ENCODE data around the gene USH2A.

The USH2A gene

DNA sequence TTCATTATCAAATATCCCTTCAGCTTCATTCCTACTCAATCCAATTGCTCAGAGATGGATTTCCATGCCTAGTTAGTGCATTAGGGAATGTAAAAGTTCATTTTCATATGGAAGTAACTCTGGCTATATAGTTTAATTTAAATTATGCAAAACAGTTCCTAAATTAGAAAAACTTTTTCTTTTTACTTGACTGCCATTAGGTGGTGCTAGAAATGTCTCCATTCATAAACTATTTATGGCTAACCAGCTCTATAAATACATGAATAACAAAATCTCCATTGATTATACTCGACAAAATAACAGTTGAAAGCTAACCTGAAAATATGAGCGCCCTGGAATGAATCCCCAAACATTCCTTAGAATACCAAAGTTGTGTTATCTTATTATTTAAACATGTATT lies 311.4 kb downstream of the USH2A start:
- no peak for DNase-seq

DNA sequence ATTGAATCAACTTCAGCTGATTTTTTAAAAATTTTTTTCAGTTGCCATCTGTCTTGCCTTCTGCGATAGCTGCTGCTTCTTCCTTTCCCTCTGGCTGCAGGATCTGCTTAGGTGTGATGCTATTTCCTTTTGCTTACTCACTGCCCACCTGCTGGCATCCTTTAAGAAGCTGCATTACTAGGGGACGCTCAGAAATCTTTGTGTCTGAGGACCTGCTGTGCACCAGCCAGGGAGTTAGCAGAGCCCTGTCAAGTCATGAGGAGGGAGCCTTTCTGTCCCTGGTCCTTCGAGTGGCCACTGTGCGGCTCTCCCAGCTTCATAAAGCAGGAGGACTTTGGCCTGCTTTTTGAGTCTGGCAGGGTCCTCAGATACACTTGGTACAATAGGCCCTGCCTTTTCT lies 327.8 kb downstream of the USH2A start:
- no peak for DNase-seq

DNA sequence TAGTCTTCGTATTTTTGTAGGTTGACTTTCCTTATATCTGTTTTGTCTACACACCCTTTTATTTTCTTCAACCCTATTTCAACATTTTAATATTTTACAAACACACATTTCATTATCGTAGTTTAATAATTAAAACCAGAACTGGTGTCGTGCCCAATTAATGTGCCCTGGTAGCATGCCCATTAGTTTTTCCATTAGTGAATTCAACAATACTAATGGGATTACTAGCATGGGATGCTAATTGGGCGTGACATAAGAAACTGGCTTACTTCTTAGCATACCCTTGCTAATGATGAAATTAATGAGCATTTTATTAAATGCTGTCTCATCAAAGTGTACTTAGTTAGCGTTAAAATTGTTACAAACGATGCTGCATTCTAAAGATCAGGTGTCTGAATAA lies 332.7 kb downstream of the USH2A start:
- no peak for DNase-seq

DNA sequence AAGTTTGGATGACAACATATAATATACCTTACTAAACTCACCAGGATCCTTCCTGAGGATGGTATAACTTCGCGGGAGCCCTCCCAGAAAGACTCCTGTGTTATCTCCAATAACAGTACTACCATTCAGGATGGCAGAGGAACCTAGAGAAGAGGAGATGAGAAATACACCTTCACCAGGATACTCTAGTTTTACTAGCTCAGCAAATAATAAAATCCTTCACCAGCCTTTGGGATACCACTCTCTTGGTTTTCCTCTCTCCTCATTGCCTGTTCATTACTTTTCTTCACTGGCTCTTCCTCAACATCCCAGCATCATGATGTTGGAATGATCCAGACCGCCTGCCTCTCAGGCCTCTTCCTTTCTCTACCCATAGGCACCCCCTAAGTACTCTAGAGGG lies 336.6 kb downstream of the USH2A start:
- no peak for DNase-seq

DNA sequence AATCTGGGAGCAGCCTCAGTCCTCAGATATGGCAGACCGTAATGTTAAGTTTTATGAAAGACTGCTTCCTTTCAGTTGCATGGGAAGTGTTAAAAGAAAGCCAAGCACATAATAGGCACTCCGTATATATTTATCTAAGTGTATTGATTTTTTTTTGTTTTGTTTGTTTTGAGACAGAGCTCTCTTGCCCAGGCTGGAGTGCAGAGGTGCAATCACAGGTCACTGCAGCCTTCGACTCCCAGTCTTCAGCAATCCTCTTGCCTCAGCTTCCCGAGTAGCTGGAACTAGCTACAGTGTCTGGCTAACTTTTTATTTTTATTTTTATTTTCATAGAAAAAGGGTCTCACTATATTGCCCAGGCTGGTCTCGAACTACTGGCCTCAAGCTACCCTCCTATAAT lies 341.8 kb downstream of the USH2A start:
- no peak for DNase-seq

DNA sequence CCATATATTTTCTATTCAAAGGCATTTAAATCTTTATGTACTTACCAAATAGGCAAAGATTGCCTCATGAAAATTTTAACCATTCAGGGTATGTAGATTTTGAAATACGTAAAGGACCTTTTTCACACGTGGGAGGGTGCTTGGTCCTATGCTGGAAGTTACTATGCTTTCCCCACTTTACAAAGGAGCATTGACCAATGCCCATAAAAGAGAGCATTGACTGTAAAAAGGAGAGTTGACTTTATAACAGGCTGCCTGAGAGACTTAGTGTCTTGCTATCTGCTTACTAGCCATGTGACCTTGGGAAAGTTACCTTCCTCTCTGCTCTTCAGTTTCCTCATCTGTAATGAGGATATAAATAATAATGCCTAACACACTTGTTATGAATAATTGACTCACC lies 346.5 kb downstream of the USH2A start:
- DNase-seq = no peak

DNA sequence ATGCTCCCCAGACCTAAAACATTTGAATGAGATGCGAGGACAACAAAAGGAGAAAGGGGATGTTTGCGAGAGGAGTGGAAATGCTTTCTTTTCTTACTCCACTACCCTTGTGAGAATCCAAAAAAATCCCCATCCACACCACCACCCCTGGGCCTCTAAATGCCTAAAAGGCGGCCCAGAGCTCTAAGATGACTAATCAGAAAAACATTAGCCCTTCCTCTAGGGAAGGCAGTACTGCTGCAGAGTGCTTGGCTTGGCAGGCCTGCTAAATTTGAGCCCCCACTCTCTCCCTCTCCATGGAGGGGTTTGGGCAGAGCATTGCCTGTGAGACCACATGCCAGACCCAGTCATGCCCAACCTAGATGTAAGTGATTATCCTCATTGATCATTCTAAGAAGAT lies 347.9 kb downstream of the USH2A start:
- no peak for DNase-seq

DNA sequence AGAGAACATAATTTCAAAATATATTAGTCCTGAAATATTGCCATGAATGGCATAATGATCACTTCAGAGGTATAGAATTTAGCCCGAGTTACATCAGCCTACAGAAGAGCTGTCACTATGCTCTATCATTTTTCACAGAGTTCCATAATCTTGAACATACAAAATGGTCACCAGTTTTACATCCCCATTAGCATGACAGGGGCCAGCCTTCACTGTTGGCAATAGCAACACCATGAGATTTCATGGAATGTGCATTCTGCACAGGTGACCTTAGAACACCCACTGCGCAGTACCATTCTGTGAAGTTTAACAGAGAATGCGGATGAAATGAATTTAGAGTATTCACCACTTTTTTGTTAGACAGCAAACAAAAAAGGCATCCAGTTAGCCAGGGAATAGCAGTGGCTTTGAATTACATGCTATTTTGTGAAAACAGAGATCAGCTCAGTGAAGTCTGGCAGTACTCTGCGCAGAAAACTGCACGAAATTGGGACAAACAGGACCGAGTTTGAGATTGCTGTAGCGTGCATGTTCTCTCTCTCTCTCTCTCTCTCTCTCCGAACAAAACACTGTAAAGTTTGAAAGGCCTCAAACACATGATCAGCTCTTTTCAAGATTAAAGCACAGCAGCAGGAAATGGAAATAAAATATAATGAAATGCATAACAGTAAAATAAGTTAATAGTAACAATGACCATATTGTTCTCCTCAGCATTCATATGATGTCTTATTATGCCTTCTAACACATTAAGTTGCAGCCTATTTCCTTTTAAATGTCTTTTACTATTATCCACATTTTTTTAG lies 349.3 kb downstream of the USH2A start:
- no peak for DNase-seq

DNA sequence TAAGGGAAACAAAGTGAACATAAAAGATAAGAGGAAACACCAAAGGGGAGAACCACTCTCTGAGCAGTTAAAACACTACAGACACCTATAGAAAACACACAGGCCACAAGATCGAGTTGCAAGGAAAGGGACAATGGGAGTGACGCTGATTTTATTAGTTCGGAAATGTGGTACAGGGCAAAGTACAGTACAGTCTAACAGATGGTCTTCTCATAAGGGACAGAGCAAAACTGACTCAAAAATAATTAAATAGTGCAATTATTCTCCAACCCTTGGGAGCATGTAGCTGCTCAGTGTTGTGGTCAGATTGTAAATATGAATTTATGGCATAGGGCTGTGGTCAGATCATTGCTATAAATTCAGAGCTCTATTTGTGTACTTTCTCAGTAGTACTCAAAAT lies 352.0 kb downstream of the USH2A start:
- no peak for DNase-seq

DNA sequence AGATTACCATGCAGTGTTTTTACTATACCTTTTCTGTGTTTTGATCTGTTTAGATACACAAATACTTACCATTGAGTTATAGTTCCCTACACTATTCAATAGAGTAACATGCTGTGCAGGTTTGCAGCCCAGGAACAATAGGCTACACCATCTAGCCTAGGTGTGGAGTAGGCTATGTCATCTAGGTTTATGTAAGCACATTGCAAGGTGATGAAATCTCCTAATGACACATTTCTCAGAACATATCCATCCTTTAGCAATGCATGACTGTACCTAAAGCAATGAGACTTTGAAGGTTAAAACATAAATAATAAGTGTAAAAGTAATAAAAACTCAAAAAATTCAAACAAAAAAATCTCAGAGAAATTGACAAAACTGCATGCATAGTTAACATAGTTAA lies 358.6 kb downstream of the USH2A start:
- DNase-seq = no peak

DNA sequence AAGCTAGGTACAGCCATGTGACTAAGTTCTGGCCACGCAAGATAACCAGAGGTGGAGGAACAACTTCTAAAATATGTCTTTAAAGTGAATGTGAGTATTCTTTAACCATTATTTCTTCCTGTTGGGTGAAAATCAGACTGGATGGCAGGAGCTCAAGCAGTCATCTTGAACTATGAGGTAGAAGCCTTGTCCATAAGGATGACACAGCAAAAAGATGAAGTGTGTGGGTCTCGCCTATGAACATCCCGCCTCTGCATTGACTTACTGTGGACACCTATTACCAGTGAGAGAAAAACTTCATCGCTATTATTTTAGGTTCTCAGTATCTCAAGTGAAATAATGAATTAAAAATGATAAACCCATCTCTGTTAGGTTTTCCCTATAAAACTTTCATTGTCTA lies 365.3 kb downstream of the USH2A start:
- DNase-seq = no peak

DNA sequence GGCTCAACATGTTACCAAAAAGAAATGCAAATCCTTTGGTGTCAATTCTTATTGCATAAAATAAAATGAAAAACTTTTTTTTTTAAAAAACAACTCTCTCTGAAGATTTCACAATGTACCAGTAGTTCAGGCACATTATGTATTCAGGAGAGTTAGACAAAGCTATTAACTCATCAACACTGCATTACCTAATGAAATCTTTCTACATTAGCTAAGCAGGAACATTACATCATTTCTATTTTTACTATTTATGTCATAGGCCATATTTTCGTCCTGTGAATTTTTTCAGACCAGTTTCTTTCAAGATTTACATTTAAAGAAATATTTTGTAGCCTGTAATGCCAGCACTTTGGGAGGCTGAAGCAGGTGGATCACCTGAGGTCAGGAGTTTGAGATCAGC lies 366.2 kb downstream of the USH2A start:
- no peak for DNase-seq

DNA sequence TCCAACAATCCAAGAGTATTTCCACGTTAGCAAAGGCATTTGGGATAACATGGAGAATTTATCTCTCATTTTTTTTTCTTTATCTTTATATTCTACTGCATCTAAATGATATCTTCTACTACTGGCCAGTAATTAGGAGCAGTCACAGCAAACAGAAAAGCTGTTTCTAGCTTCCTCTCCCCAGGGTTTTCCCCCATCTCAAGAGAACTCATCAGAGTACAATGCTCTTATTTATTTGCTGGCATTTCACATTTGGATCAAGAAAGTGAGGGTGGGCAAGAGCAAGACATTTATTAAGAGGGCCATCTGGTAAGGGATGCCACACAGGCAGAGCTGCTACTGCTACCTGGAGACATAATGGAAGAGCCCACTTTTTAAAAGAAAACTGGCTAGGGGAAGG lies 368.2 kb downstream of the USH2A start:
- DNase-seq = no peak

DNA sequence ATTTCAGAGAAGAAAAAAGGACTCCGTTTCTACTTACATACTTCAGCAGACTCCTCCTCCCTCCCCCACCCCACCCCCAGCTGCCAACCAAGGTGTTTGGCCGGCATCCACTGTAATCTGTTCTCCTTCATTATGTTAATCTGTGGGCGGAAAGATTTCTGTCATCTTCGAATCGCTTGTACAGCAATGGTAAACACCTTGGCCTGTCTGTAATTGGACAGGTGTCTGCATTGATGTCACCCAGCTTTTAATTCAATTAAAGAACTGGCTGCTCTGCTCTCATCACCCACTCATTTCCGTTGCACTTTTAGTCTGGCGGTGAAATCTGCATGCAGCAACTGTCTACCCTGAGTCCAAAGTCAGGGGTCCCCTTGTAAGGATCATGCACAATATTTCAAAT lies 368.6 kb downstream of the USH2A start:
- DNase-seq = no peak

DNA sequence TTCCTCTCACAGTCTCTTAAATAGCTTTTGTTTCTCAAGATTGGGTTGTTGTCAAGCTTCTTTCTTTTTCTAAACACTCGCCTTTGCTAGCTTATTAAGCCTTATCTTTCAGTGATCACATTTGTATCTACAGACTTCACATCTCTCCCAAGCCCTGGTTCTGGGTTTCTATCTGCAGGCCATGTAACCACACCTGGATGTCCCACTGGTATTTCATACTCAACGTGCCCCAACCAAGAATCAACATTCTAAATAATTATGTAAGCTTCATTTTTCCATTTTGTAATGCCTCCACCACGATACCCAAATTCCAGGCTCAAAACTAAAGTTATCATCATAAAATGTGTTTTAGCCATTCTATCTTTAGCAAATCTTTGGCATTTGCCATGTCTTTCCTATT lies 372.2 kb downstream of the USH2A start:
- no peak for DNase-seq

DNA sequence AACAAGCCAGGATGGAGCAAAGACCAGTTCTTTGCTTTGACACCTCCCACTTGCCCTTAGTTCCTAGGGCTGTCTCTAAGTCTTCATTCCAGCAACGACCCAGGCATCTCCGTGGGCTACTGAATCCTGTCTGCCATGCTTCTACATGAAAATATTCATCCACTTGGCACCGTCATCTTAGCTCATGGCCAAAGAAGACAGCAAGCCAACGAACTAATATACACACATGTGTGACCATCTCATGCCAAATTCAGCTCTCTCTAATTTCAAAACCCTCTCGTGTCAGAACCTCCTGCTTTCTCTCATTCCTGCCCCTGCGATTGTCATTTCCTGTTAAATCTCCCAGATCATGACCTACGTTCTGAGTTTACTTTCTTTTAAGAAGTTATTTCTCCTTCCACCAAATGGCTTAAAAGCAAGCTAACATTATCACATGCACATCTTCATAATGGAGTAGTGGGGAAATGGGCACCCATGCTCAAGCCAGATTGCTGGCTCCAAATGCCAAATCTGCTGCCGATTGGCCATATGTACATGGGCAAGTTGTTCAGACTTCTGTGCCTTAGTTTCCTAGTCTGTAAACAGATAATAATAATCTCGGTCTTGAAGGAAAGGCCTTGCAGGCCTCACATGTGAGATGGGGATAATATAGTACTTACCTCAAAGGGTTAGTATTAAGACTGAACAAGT lies 373.4 kb downstream of the USH2A start:
- no peak for DNase-seq

DNA sequence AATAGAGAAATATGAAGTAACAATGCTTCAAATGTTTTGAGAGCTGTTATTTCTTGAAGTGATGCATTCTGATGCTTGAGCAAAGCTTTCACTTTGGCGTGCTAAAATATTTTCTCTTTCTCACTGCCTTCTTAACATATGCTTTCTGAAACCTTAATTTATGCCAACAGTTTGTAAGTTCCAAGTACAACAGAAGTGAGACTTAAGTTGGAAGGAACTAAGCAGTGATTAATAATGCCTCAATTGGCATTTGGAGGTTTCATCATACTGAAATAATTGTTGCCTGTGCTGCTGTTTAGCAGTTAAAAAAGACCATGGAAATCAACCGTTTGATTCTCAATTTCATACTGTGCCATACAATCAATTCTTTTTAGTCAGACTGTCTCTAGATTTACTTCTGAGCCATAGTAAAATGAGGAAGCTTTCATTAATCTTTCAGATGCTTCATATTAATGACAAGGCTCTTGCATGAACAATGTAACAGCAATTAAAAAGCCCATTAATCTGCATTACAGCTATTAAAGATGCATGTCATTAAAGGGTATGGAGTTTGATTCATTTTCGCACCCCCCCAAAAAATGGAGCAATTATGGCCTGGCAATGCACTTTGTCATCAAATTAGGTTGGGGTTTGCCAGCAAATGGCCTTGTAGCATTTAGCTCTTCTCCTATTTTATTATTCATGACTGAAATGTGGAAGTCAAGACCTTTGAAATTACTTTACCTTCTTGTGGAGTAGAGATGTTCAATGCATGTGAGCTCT lies 375.3 kb downstream of the USH2A start:
- no peak for DNase-seq

DNA sequence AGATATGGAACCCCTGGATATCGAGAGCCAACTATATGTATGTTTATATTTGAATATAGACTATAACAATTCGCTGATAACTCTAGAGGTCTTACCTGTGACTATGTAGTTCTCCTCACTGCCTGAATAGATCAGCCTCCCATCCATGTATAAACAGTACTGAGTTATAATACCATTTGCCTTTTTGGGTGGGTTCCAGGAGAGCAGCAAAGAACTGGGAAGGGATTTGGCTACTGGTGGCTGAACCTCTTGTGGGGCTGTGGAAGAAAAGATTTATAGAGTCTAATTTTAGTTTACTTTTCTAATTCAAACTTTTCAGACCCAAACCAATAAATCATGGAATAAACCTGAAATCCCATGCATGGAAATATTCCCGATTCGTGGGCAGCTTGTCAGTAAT lies 376.9 kb downstream of the USH2A start:
- DNase-seq = no peak

DNA sequence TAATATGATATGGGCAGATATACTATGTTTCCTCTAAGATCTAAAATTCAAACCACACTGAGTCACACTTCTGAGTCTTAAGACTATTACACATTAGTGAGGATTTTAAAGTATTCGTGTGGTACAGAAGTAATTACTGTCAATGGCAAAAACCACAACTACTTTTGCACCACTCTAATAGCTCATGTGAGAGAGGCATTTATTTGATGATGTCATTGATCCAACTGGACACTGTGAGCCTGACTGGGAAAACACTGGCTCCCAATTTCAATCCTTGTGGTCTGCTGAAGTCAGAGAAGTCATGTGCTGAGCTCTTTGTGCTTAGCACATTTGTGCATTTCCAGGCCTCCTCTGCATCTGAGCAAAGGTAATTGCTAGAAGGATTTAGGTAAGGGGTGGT lies 377.8 kb downstream of the USH2A start:
- no peak for DNase-seq

DNA sequence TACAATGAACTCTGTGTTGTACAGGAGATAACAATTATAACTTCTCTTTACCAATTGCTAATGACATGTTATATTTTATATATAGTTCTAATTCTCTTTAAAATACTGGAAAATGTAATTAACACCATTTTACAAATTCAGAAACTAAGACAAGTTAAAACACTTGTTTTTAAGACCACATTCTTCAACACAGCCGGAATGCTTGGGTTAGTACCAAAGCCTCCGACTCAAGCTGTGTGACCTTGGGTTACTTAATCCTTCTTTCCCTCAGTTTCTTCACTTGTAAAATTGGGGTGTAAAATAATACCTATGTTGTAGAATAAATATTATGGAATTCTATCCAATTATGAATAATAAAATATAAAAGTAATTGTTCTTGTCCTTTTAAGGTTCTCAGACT lies 378.7 kb downstream of the USH2A start:
- no peak for DNase-seq

DNA sequence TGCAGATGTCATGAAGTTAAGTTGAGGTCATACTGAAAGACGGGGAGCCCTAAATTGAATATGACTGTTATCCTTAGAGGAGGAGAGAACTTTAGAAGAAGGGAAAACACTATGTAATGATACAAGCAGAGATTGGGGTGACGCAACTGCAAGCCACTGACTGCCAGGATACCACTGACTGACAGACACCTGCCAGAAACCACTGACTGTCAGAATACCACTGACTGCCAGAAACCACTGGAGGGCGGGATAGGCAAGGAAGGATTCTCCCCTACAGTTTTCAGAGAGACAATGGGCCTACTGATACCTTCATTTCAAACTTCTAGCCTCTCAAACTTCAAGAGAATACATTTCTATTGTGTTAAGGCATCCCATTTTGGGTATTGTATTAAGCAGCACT lies 388.7 kb downstream of the USH2A start:
- DNase-seq = no peak

DNA sequence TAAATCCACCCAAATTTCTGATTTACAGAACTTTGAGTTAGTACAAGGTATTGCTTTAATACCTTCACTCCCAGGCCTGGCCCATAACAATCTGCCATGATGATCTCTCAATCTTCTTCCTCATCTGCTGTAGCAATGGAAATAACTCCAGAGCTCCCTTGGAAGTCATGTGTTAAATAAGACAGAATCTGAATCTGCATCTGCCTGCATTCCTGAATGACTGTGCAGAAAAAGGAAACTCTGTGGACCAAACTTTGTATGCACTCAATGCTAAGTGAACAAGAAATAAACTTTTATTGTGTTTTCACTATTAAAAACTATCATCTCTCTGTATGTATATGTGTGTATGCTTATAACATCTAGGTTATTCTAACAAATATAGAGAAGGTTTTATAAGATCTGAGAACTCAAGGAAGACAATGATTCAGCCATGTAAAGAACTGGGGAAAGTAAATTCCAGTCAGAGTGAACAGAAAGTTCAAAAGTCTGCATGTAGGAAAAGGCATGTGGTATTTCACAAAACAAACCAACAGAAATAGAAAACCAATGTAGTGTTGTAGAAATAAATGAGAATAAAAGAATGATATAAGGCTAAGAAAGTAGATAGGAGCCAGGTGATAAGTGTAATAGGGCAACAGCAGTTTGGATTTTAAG lies 390.2 kb downstream of the USH2A start:
- no peak for DNase-seq

DNA sequence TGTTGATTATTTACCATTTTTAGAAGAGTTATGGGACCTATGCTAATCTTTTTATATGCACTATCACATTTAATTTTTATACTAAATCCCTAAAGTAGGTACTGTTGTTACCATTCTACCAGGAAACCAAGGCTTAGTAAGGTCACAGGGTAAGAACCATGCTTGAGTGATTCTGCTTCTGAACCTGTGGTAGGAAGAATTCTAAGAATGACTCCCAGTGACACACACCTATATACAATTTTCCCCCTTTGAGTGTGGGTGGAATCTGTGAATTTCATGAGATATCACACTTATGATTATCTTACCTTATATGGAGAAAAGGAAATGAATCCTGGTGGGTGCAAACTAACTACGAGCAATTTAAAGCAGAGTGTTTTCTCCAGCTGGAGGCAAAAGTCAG lies 391.0 kb downstream of the USH2A start:
- no peak for DNase-seq

DNA sequence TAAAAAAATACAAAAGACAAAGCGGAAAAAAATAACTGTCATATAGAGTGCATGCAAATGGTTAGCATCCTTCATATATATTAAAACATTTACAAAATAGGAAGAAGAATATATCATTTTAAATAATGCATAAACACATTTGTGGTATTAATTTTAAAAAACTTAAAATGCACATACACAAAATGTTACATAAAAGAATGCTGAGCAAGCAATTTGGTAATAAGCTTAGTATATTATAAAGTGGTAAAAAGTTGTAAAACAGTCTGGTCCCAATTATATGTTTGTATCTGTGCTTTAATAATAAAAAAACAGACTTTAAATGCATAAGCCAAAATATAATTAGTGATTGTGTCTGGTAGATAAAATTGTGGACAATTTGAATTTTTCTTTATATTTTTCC lies 394.6 kb downstream of the USH2A start:
- DNase-seq = no peak

All from activated CD4-positive, CD25-positive, alpha-beta regulatory T cell treated with anti-CD3 and anti-CD28 coated beads, Interleukin-2, amount 50 U/mL, for 72 hours (primary cell).